Osteoblast (primary cell): ENCODE results near the gene FBXO46. TPM values are rescaled to one million over a fixed set of nuclear protein-coding genes. Genes with fewer than 3 reads are reported as not detected.

Source experiments
- DNase-seq: peaks from one replicate; pipeline ENCODE4 v3.0.0; 2011; ENCODE audit warnings: low spot score, mixed read lengths; ENCODE audit not compliant: insufficient read length; ENCODE audit errors: missing footprints
- H2AFZ ChIP-seq: 2 replicates; pipeline ENCODE4 v1.6.0; 2011; ENCODE audit warnings: mild to moderate bottlenecking, low read length
- H3K27ac ChIP-seq: 2 replicates; pipeline ENCODE4 v1.5.1; 2011; ENCODE audit warnings: mild to moderate bottlenecking, low read depth, low read length, moderate library complexity
- H3K27me3 ChIP-seq: 2 replicates; pipeline ENCODE4 v1.6.0; 2012; ENCODE audit warnings: mild to moderate bottlenecking, control low read depth, inconsistent platforms, low read length, moderate library complexity; ENCODE audit not compliant: insufficient read depth
- H3K36me3 ChIP-seq: 2 replicates; pipeline ENCODE4 v1.5.1; 2011; ENCODE audit warnings: mild to moderate bottlenecking, low read length, control low read depth, moderate library complexity; ENCODE audit not compliant: insufficient read depth
- H3K4me1 ChIP-seq: 2 replicates; pipeline ENCODE4 v1.5.1; 2011; ENCODE audit warnings: mild to moderate bottlenecking, low read length, control low read depth, moderate library complexity; ENCODE audit not compliant: insufficient read depth
- H3K4me2 ChIP-seq: 2 replicates; pipeline ENCODE4 v1.6.0; 2011; ENCODE audit warnings: mild to moderate bottlenecking, low read length; ENCODE audit not compliant: insufficient read depth
- H3K4me3 ChIP-seq: fragments of 200-600 bp; sonication (generic); 3 replicates; pipeline ENCODE4 v1.5.1; 2012; ENCODE audit warnings: mild to moderate bottlenecking, low read length, inconsistent platforms; ENCODE audit not compliant: insufficient read depth
- H3K79me2 ChIP-seq: 2 replicates; pipeline ENCODE4 v1.6.0; 2012; ENCODE audit warnings: mild to moderate bottlenecking, low read length, control low read depth, inconsistent platforms; ENCODE audit not compliant: insufficient read depth
- H3K9me3 ChIP-seq: 2 replicates; pipeline ENCODE4 v1.5.1; 2011; ENCODE audit warnings: low read depth, low read length, control low read depth
- H4K20me1 ChIP-seq: 2 replicates; pipeline ENCODE4 v1.6.0; 2012; ENCODE audit warnings: mild to moderate bottlenecking, low read length, control low read depth; ENCODE audit not compliant: insufficient read depth
- CTCF ChIP-seq: IDR thresholded peaks from 2 replicates; pipeline ENCODE4 v1.5.1; 2011; ENCODE audit warnings: mild to moderate bottlenecking, low read depth, low read length, moderate library complexity; ENCODE audit errors: extremely low read depth
- total RNA-seq: library from RNA; depleted of rRNA; stranded (reverse); fragments of >200 nt; gene quantifications from 2 replicates; pipeline ENCODE4 v1.2.3, GENCODE V29; 2012

FBXO46 gene
- total RNA-seq, 1 donor, result 9.0 TPM

GRCh38 chr19:45717983-45718650 lies 12.6 kb downstream of the FBXO46 start:
- DNase-seq, result no peak
- peaks cover 33% of the 10 kb centered on the region for H3K4me1 ChIP-seq
- TF ChIP-seq CTCF, result no peak
- H3K79me2 ChIP-seq, result peaks cover 65% of the 10 kb centered on the region
- peak overlapping the region; percentile 100 for H3K4me2 ChIP-seq
- H3K4me3 ChIP-seq, result peak overlapping the region; percentile 86
- H4K20me1 ChIP-seq, result no peaks in the 10 kb centered on the region
- H3K27me3 ChIP-seq, result no peaks in the 10 kb centered on the region
- H2AFZ ChIP-seq, result peak overlapping the region; percentile 91
- H3K9me3 ChIP-seq, result no peaks in the 10 kb centered on the region
- peaks cover 13% of the 10 kb centered on the region for H3K36me3 ChIP-seq
- H3K27ac ChIP-seq, result peak overlapping the region; percentile 95

- peaks cover 10% of the 10 kb centered on the region for H3K36me3 ChIP-seq
- H3K27ac ChIP-seq, result peak overlapping the region; percentile 95
- no peaks in the 10 kb centered on the region for H4K20me1 ChIP-seq
- H3K27me3 ChIP-seq, result no peaks in the 10 kb centered on the region
- H3K4me1 ChIP-seq, result peaks cover 27% of the 10 kb centered on the region
- peaks cover 72% of the 10 kb centered on the region for H3K79me2 ChIP-seq
- peak overlapping the region; percentile 91 for H2AFZ ChIP-seq
- no peaks in the 10 kb centered on the region for H3K9me3 ChIP-seq
- DNase-seq, result peak; percentile 99
- TF ChIP-seq CTCF, result no peak
- peak overlapping the region; percentile 86 for H3K4me3 ChIP-seq
- H3K4me2 ChIP-seq, result peak overlapping the region; percentile 100
These were observed 13.3 kb downstream of the FBXO46 start for GRCh38 chr19:45717131-45717982.

DNA sequence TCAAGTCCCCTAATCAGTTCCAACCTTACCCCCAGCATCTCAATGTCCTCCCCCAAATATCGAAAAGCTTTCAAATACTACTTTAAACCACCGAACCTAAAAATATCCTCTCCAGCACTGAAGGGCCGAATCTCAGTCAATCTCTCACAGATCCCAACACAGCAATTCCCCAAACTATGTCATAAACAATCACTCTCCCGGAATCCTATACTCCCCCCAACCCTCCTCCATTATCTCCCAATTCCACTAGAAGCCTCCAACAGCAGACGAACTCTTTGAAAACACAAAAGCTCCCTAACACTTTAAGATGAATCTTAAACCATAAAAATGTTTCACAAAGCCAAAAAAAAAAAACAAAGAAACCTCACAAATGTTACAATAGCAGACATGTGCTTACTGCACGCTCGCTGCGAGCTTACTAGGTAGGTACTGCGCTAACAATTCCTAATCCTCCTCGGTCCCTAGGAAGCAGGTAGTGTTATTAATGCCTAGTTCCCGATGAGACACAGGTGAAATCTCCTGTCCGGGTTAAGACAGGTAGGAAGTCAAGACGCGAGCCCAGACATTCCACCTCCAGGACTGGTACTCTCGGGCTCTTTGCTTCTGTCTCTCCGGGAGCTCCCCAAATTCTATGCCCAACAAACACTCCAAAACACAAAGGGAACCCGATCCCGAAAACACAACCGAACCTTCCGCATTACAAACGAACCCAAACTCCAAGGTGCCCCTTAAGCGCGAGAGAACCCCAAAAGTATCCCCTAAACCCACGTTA lies 14.2 kb downstream of the FBXO46 start:
- Histone ChIP-seq H3K27me3 (no peaks in the 10 kb centered on the region), H3K9me3 (no peaks in the 10 kb centered on the region), H2AFZ (peak overlapping the region; percentile 86), H4K20me1 (no peaks in the 10 kb centered on the region), H3K4me2 (peak overlapping the region; percentile 100), H3K27ac (peak overlapping the region; percentile 67), H3K4me1 (peaks cover 20% of the 10 kb centered on the region), H3K79me2 (peaks cover 77% of the 10 kb centered on the region), H3K36me3 (peaks cover 7% of the 10 kb centered on the region), H3K4me3 (peak overlapping the region; percentile 86)
- DNase-seq, result peak; percentile 76
- TF ChIP-seq CTCF, result no peak
